GM20000 (cell line): ENCODE results near the gene DES.

Experiments used
- DNase-seq: peaks from one replicate; pipeline ENCODE4 v3.0.0; 2012; ENCODE audit warnings: low spot score
- CTCF ChIP-seq: IDR thresholded peaks from 2 replicates; pipeline ENCODE4 v1.5.1; 2012; ENCODE audit warnings: mild to moderate bottlenecking, control low read depth; ENCODE audit errors: extremely low read depth, missing control alignments

DES gene

GRCh38 chr2:219395609-219396008 is 22.6 kb upstream of the DES start:
- no peak for TF ChIP-seq CTCF
- DNase-seq = no peak

GRCh38 chr2:219396863-219397457 is 21.2 kb upstream of the DES start:
- no peak for TF ChIP-seq CTCF
- DNase-seq = no peak

- DNase-seq = no peak
- TF ChIP-seq CTCF = no peak
Observed at GRCh38 chr2:219398721-219399363, 19.3 kb upstream of the DES start.

GRCh38 chr2:219399716-219400478 is 18.3 kb upstream of the DES start:
- DNase-seq = no peak
- TF ChIP-seq CTCF = no peak

- TF ChIP-seq CTCF = no peak
Observed at GRCh38 chr2:219400562-219400961, 17.6 kb upstream of the DES start.

DNA sequence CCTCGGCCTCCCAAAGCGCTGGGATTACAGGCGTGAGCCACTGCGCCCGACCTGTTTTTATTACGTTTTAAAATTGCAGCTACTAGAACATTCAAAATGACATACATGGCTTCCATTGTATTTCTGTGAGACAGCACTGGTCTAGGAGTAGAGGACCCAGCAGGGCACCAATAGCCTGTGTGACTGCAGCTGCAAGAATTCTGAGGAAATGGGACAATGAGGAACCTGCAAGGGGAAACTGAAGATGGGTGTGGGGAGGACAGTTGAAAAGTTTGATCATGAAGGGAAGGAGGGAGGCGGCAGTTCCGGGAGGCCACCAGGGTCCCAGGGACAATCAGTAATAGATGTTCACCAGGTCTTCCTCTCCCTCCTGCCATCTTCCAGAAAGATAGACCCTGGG is 16.6 kb upstream of the DES start:
- DNase-seq = no peak
- TF ChIP-seq CTCF = no peak

More at GRCh38 chr2:219400562-219400961, 17.6 kb upstream of the DES start:
- no peak for DNase-seq

- TF ChIP-seq CTCF = peak; percentile 90
- DNase-seq = peak; percentile 76
Observed at GRCh38 chr2:219402665-219403515, 15.3 kb upstream of the DES start.
